M059J (cell line): ENCODE results near the gene NUP85. TPM values are rescaled to one million over a fixed set of nuclear protein-coding genes. Genes with fewer than 3 reads are reported as not detected.
"Not testable (repeated sequence)": the region's sequence is repeated elsewhere in the genome, so short reads cannot be mapped to it uniquely, and the experiment has no call there.

Source experiments
- DNase-seq: peaks from one replicate; pipeline ENCODE4 v3.0.0-alpha.2; 2012; ENCODE audit warnings: low read depth
- total RNA-seq: library from RNA; depleted of rRNA; stranded (reverse); fragments of >200 nt; shearing (Covaris generic); gene quantifications from 2 replicates; pipeline ENCODE4 v1.2.3, GENCODE V29; 2014; rRNA removed

NUP85 gene
- total RNA-seq, 1 experiment from 2014 or later: 42.4 TPM

DNA sequence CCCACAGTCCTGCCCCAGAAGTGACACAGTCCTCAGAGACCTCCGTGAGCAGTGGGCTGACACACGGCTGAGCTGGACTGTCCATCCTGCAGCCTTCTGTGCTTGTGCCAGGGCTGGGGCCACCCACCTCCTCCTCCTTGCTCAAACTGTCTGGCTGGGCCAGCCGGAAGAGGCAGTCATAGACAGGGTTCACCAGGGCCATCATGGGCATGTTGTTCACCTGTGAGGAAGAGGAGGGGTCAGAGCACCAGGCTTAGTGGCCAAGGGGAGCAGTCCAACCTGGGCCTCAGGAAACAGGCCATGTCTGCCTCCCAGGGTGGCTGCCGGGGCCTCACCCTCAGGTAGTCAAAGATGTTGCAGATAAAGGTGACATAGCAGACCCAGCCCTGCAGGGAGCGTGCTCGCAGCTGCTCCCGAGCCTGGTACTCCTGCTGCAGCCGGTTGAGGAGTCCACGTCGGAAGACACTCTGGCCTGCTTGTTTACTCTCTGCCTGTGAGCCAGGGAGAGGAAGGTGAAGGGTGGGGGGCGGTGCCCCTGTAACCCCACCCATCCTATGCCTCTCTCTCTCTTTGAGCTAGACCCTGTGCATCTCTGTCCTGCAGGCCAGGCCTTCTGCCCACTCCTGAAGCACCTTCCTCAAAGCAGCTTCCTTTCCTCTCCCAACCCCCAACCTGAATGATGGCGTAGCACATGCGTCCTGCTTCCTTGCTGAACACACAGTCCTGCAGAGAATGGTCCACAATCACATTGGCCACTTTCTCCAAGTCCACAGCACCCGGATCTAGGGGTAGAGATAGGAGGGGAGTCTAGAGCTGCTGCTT, 62.1 kb downstream of the NUP85 start:
- DNase-seq: no peak

GRCh38 chr17:75269844-75270217, 64.4 kb downstream of the NUP85 start:
- DNase-seq: no peak

- DNase-seq: peak; percentile 71
Observed at GRCh38 chr17:75270218-75270965, 64.9 kb downstream of the NUP85 start.

DNA sequence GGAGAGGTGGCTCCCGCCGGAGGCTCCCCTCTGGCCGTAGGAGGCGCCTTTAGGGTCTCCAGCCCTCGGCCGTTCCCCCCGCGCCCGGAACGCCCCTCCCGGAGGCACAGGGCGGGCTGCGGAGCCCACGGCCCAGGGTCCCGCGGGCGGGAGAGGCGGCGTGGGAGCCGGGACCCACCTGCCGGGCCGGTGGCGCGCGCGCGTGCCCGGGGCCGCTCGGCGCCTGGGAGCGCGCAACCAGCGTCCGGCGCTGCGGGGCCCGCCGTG, 65.4 kb downstream of the NUP85 start, which contains the start of gene MIF4GD:
MIF4GD (minus strand) TSS at position 266 of the 267 bp plus-strand sequence. CDS start 1,036 bp downstream, outside the sequence.
- no peak for DNase-seq

DNA sequence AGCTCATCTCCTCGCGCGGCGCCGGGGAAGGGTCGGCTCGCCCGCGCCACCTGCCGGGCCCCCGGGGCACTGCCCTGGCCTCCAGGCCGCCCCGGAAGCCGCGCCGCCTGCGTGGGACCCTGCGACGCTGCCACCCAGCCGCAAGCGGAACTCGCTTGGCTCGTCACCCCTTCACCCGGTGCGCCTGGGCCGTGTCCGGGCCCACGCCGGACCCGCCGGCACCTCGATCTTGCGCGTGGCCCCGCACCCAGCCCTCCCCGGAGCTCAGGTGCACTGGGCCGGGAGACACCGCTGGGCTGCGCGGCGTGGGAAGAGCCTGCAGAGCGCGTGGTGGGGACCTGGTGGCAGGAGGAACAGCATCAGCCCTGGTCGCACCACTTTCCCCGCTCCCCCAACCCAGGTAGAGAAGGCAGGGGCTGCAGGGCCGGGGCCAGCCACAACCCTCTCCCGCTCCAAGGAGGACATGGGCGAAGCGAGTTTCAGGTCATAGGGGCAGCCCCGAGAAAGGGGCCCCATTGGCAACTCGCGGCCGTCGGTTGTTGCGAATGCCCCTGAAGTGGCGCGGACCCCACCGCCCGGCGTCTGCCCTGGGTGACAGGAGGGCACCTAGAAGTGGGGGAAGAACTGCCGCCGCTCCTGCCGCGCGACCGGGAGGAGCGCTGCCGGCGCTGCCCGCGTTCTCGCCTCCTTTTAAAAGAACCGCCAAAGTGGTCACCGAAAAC, 65.9 kb downstream of the NUP85 start:
- DNase-seq: peak; percentile 58

DNA sequence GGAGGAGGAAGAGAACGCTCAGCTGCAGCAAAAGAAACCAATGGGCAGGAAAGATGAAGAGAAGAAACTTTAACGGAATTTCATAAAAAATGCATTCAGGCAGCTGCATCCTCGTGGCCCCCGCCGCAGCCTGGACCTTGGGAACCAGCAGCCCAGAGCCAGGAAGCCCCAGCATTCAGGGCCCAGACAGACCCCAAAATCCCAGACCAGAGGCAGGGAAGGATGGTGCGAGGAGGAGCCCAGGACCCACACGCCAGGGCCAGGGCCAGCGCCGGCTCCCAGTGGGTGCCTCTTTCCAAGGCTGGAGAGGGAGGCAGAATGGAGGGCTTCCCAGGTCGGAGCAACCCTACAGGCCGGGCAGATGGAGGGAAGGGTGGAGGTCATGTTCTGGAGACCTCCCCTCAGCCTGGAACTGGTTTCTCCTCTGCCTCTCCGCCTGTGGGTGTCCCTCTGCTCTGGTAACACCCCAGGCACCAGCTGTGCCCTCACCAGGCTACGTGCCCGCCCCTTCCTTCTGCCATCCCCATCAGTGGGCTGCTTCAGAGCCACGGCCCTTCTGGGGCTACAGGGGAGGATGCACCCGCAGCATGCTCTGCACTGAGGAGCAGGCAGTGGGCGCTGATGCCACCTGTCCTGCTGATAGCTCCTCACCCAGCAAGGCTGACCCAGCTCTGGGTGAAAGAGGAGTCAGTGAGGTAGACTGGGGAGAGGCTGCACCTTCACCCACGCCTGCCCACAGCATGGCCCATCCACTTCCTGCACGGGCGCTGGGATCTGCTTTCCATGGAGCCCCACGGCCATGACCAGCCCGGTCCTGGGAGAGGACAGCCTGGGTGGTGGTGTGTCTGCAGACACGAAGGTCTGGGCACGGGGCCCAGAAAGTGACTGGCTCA, 66.7 kb downstream of the NUP85 start:
- DNase-seq: peak; percentile 69

DNA sequence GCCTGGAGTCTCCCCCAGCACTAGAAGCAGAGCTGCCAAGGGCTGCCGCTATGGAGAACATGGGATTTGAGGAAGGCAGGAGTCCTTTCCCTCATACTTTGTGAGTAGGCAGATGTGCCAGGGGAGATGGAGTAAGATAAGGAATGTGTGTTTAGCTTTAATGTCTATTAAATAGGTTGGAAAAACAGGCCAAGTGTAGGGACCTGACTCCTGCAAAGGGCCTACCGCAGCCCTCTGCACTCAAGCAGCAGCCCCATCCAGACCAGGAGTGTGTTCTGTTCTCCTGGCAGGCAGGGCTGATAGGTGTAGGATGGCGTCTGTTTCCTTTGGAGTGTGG, 67.3 kb downstream of the NUP85 start:
- DNase-seq: no peak

DNA sequence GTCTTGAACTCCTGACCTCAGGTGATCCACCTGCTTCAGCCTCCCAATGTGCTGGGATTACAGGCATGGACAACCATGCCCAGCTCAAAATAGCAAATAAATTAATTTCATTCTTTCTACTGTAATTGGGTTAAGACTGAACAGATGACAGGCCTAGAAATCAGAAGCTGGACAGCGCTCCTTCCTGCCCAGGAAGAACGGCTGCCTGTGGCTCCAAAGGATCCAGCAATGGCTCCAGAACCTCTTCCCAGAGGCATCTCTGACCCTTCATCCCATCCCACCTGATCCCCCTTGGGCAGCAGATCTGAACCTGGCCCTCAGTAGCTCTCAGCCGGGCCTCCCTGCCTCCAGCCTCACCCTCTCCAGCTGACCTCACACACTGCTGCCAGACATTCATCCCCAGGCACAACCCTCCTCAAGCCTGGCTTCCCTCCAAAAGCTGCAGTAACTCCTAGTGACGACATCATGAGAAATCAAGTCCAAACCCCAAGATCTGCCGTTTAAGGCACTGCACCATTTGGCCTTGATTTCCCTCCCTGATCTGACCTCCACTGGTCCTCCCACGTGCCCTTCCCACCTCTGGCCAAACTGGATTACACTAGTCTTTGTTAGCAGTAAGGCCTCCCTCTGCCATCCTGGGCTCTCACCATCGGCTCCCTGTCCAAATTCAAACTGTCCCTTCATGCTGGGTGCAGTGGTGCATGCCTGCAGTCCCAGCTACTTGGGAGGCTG, 68.7 kb downstream of the NUP85 start:
- peak; percentile 81 for DNase-seq

- DNase-seq: peak; percentile 29
Observed at GRCh38 chr17:75277664-75278071, 72.2 kb downstream of the NUP85 start.

DNA sequence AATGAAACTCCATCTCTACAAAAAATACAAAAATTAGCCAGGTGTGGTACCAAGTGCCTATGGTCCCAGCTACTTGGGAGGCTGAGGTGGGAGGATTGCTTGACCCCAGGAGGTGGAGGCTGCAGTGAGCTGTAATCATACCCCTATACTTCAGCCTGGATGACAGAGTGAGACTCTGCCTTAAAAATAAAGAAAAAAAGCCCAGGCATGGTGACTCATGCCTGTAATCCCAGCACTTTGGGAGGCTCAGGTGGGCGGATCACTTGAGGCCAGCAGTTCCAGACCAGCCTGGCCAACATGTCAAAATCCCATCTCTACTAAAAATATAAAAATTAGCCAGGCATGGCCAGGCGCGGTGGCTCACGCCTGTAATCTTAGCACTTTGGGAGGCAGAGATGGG, 74.7 kb downstream of the NUP85 start:
- not testable (repeated sequence) for DNase-seq

GRCh38 chr17:75285123-75285522, 79.6 kb downstream of the NUP85 start:
- no peak for DNase-seq

Other genes with a start within 250 kb of the NUP85 start
- gene HID1, start 232.9 kb upstream of the NUP85 start, total RNA-seq: 0.39 TPM in 1 of 2 replicates, not detected in the other
- gene CDR2L, start 218.0 kb upstream of the NUP85 start, total RNA-seq: 7.0 and 13.6 TPM in 2 replicates
- gene MRPL58, start 193.0 kb upstream of the NUP85 start, total RNA-seq: 55.7 and 65.0 TPM in 2 replicates
- 440 and 491 TPM in 2 replicates for gene ATP5PD, start 158.7 kb upstream of the NUP85 start, total RNA-seq
- 18.9 and 25.1 TPM in 2 replicates for gene KCTD2, start 158.5 kb upstream of the NUP85 start, total RNA-seq
- gene SLC16A5, start 117.7 kb upstream of the NUP85 start, total RNA-seq: 0.07 TPM in 1 of 2 replicates, not detected in the other
- 4.8 and 6.1 TPM in 2 replicates for gene ARMC7, start 95.7 kb upstream of the NUP85 start, total RNA-seq
- gene NT5C, start 73.9 kb upstream of the NUP85 start, total RNA-seq: 28.7 and 39.4 TPM in 2 replicates
- 360 and 365 TPM in 2 replicates for gene JPT1, start 51.2 kb upstream of the NUP85 start, total RNA-seq
- gene SUMO2, start 22.7 kb upstream of the NUP85 start, total RNA-seq: 170 and 171 TPM in 2 replicates
- 10.2 and 18.1 TPM in 2 replicates for gene GGA3, start 55.9 kb downstream of the NUP85 start, total RNA-seq
- gene MRPS7, start 56.2 kb downstream of the NUP85 start, total RNA-seq: 36.4 and 44.7 TPM in 2 replicates
- 14.3 and 19.4 TPM in 2 replicates for gene MIF4GD, start 65.6 kb downstream of the NUP85 start, total RNA-seq
- gene SLC25A19, start 83.8 kb downstream of the NUP85 start, total RNA-seq: 6.7 and 12.5 TPM in 2 replicates
- gene GRB2, start 200.0 kb downstream of the NUP85 start, total RNA-seq: 77.5 and 109 TPM in 2 replicates